Testis (tissue), 3 donors: ENCODE data around the gene ASCC2. TPM values are rescaled to one million over a fixed set of nuclear protein-coding genes. Genes with fewer than 3 reads are reported as not detected.
"Not testable (repeated sequence)": the region's sequence is repeated elsewhere in the genome, so short reads cannot be mapped to it uniquely, and the experiment has no call there.

Experiments used
- DNase-seq: peaks from one replicate; pipeline ENCODE4 v3.0.0-alpha.2; 2019
- H3K27ac ChIP-seq, 2 donors: fragments of 200-600 bp; sonication (generic); one replicate each; pipeline ENCODE4 v1.5.1; 2019
- H3K27me3 ChIP-seq: fragments of 200-600 bp; sonication (generic); one replicate; pipeline ENCODE4 v1.5.1; 2019
- H3K36me3 ChIP-seq: fragments of 200-600 bp; sonication (generic); one replicate; pipeline ENCODE4 v1.5.1; 2017; ENCODE audit warnings: low read depth; ENCODE audit errors: missing control alignments
- H3K4me1 ChIP-seq: fragments of 200-600 bp; sonication (generic); one replicate; pipeline ENCODE4 v1.5.1; 2019
- H3K4me3 ChIP-seq, 2 donors: fragments of 200-600 bp; sonication (generic); one replicate each; pipeline ENCODE4 v1.5.1; 2017 to 2019
- H3K9me3 ChIP-seq: fragments of 200-600 bp; sonication (generic); one replicate; pipeline ENCODE4 v1.5.1; 2017
- CTCF ChIP-seq, 3 experiments: fragments of 450-650 bp in 2 of 3; fragments of 200-600 bp in 1 of 3; sonication (generic) in 1 of 3; IDR thresholded peaks; one replicate each; pipeline ENCODE4 v1.5.1; 2016 to 2019; ENCODE audit warnings: antibody characterized with exemption in 3 of 3, mild to moderate bottlenecking in 2 of 3, moderate library complexity in 1 of 3
- POLR2A ChIP-seq: fragments of 450-650 bp; IDR thresholded peaks from one replicate; pipeline ENCODE4 v1.6.1; 2017; ENCODE audit warnings: antibody characterized with exemption, mild to moderate bottlenecking, moderate library complexity
- WGBS, 2 donors: methylation state at CpG; one replicate each; pipeline ENCODE4 v1.1.5; 2018; 5-methylcytosine and 5-hydroxymethylcytosine counted together
- intact Hi-C: fragments of 100-400 bp; cut with DNase I; formaldehyde crosslinking; loops from one replicate; pipeline ENCODE4 v1.15.1; 2023; ENCODE audit warnings: low total_unique reads
- polyA plus RNA-seq: library from polyadenylated mRNA; stranded (reverse); fragments of 350-450 nt; fragmentation: Illumina TruSeq; extraction: RNeasy Lipid Tissue Mini Kit (QIAGEN cat#74804); gene quantifications from one replicate; pipeline ENCODE4 v1.2.3, GENCODE V29; 2014; ENCODE audit warnings: low read depth, low replicate concordance; ENCODE audit not compliant: insufficient read depth
- total RNA-seq, 2 donors: library from RNA; depleted of rRNA; stranded (reverse); fragments of >200 nt; gene quantifications; one replicate each; pipeline ENCODE4 v1.2.3, GENCODE V29; 2016

ASCC2 gene
- total and polyA plus RNA-seq, 3 donors from 2014 or later: 91.5 to 108 (median 93.8) TPM

- DNase-seq: no peak
- H3K4me1 ChIP-seq: peaks cover 10% of the 10 kb centered on the region
- no peaks in the 10 kb centered on the region for H3K36me3 ChIP-seq
- no peaks in the 10 kb centered on the region for H3K9me3 ChIP-seq
- no peaks in the 10 kb centered on the region for H3K27me3 ChIP-seq
- WGBS, 2 donors: 71 to 81% methylated on average over 1 of the region's 1 CpG
- H3K27ac ChIP-seq: no peak overlapping the region
- intact Hi-C loops: no loop called here
- TF ChIP-seq CTCF (IDR thresholded peaks at IDR 0.05): no peak
- no peak for TF ChIP-seq POLR2A
- H3K4me3 ChIP-seq: no peak overlapping the region
These were observed 965 bp upstream of the ASCC2 start for GRCh38 chr22:29839039-29839438.

GRCh38 chr22:29838599-29838956 lies 504 bp upstream of the ASCC2 start:
- H3K36me3 ChIP-seq: no peaks in the 10 kb centered on the region
- peak overlapping the region; percentile 64 to 75 for H3K27ac ChIP-seq
- intact Hi-C loops: no loop called here
- peak overlapping the region; percentile 87 to 97 for H3K4me3 ChIP-seq
- WGBS, 2 donors: 19 to 21% methylated on average over 5 of the region's 5 CpGs
- peaks cover 14% of the 10 kb centered on the region for H3K4me1 ChIP-seq
- H3K9me3 ChIP-seq: no peaks in the 10 kb centered on the region
- no peak for DNase-seq
- no peaks in the 10 kb centered on the region for H3K27me3 ChIP-seq
- TF ChIP-seq CTCF (IDR thresholded peaks at IDR 0.05) (peak in 1 of 3 experiments; percentile 1), POLR2A (no peak)

- H3K36me3 ChIP-seq, intact Hi-C loops, H3K27ac ChIP-seq, DNase-seq, H3K27me3 ChIP-seq, H3K9me3 ChIP-seq: not testable (repeated sequence)
- WGBS, 2 donors: 75 to 81% methylated on average over 18 of the region's 18 CpGs
- Histone ChIP-seq H3K4me3 (peak overlapping the region in 1 of 2 donors; percentile 87), H3K4me1 (peaks cover 25% of the 10 kb centered on the region)
These were observed 1.2 kb downstream of the ASCC2 start for GRCh38 chr22:29836791-29837370.

- Histone ChIP-seq H3K27me3 (no peaks in the 10 kb centered on the region), H3K9me3 (no peaks in the 10 kb centered on the region), H3K4me1 (peaks cover 33% of the 10 kb centered on the region), H3K36me3 (no peaks in the 10 kb centered on the region), H3K4me3 (no peak overlapping the region), H3K27ac (no peak overlapping the region)
- TF ChIP-seq CTCF (IDR thresholded peaks at IDR 0.05): no peak
- no peak for TF ChIP-seq POLR2A
- WGBS, 2 donors: 60 to 68% methylated on average over 1 of the region's 1 CpG
- no peak for DNase-seq
- intact Hi-C loops: no loop called here
These were observed 4.0 kb downstream of the ASCC2 start for GRCh38 chr22:29834046-29834445.

GRCh38 chr22:29833392-29833965 lies 4.6 kb downstream of the ASCC2 start:
- intact Hi-C loops: no loop called here
- H3K4me3 ChIP-seq: no peak overlapping the region
- H3K9me3 ChIP-seq: no peaks in the 10 kb centered on the region
- no peak overlapping the region for H3K27ac ChIP-seq
- no peaks in the 10 kb centered on the region for H3K27me3 ChIP-seq
- 70 to 83% methylated on average over 7 of the region's 7 CpGs for WGBS, 2 donors
- no peak for DNase-seq
- no peaks in the 10 kb centered on the region for H3K36me3 ChIP-seq
- TF ChIP-seq CTCF (IDR thresholded peaks at IDR 0.05): no peak
- TF ChIP-seq POLR2A: no peak
- peaks cover 33% of the 10 kb centered on the region for H3K4me1 ChIP-seq
